T-helper 2 cell (primary cell): ENCODE results near the gene USB1.

ENCODE experiments used
- DNase-seq, 5 experiments: peaks; one replicate each; pipeline versions ENCODE4 v3.0.0 to v3.0.0-alpha.2; 2012 to 2022
- total RNA-seq, 2 donors: gene quantifications; one replicate each; lab custom pipeline; 2026; lab: John Stamatoyannopoulos, UW

The USB1 gene
- 11.8 to 14.3 reads per million in 2 donors for total RNA-seq

- DNase-seq = peak; percentile 75 to 85 (median 75)
Measured at GRCh38 chr16:58000706-58001676, at the start of gene USB1. Gene USB1 (plus strand): TSS chr16:58001407. CDS start chr16:58001484, 77 bp downstream.

GRCh38 chr16:57952909-57953308 lies 48.3 kb upstream of the USB1 start:
- no peak for DNase-seq

- DNase-seq = no peak
Measured at GRCh38 chr16:57953857-57954256, 47.4 kb upstream of the USB1 start.

- DNase-seq = no peak
Measured at GRCh38 chr16:57955572-57956188, 45.5 kb upstream of the USB1 start.

GRCh38 chr16:57956270-57956808 lies 44.9 kb upstream of the USB1 start:
- DNase-seq = no peak

GRCh38 chr16:57956924-57957672 lies 44.1 kb upstream of the USB1 start:
- DNase-seq = no peak

- no peak for DNase-seq
Measured at GRCh38 chr16:57957673-57958392, 43.4 kb upstream of the USB1 start.

- DNase-seq = no peak
Measured at GRCh38 chr16:57958544-57958943, 42.7 kb upstream of the USB1 start.

GRCh38 chr16:57959121-57959520 lies 42.1 kb upstream of the USB1 start:
- DNase-seq = no peak

- DNase-seq = no peak
Measured at GRCh38 chr16:57959804-57960203, 41.4 kb upstream of the USB1 start.

GRCh38 chr16:57960310-57960709 lies 40.9 kb upstream of the USB1 start:
- no peak for DNase-seq

GRCh38 chr16:57960826-57961472 lies 40.3 kb upstream of the USB1 start:
- no peak for DNase-seq

GRCh38 chr16:57961538-57961937 lies 39.7 kb upstream of the USB1 start:
- DNase-seq = no peak

- no peak for DNase-seq
Measured at GRCh38 chr16:57962046-57962445, 39.2 kb upstream of the USB1 start.

GRCh38 chr16:57962756-57963155 lies 38.5 kb upstream of the USB1 start:
- no peak for DNase-seq

- DNase-seq = no peak
Measured at GRCh38 chr16:57964157-57964700, 37.0 kb upstream of the USB1 start.

- DNase-seq = no peak
Measured at GRCh38 chr16:57966204-57966771, 34.9 kb upstream of the USB1 start.

GRCh38 chr16:57966986-57967385 lies 34.2 kb upstream of the USB1 start:
- no peak for DNase-seq

- no peak for DNase-seq
Measured at GRCh38 chr16:57967916-57968315, 33.3 kb upstream of the USB1 start.

GRCh38 chr16:57969451-57970123 lies 31.6 kb upstream of the USB1 start:
- DNase-seq = no peak
